ENCODE data around the gene PLCB1.

The PLCB1 gene

GRCh38 chr20:8427419-8428040 lies 295.5 kb downstream of the PLCB1 start:
- TF ChIP-seq TAF1 (IDR thresholded peaks at IDR 0.05; ENCODE audit: borderline replicate concordance, insufficient read depth, low read length) (no peak), POLR2AphosphoS5 (IDR thresholded peaks at IDR 0.05; ENCODE audit: low read depth, low read length) (no peak), SIN3A (IDR thresholded peaks at IDR 0.05; ENCODE audit: borderline replicate concordance, insufficient read depth, low read length) (no peak), FOXP2 (optimal IDR thresholded peaks at IDR 0.05; ENCODE audit: borderline replicate concordance, extremely low read depth, extremely low read length, insufficient read depth) (no peak)
- TF ChIP-seq, protein P1, sequence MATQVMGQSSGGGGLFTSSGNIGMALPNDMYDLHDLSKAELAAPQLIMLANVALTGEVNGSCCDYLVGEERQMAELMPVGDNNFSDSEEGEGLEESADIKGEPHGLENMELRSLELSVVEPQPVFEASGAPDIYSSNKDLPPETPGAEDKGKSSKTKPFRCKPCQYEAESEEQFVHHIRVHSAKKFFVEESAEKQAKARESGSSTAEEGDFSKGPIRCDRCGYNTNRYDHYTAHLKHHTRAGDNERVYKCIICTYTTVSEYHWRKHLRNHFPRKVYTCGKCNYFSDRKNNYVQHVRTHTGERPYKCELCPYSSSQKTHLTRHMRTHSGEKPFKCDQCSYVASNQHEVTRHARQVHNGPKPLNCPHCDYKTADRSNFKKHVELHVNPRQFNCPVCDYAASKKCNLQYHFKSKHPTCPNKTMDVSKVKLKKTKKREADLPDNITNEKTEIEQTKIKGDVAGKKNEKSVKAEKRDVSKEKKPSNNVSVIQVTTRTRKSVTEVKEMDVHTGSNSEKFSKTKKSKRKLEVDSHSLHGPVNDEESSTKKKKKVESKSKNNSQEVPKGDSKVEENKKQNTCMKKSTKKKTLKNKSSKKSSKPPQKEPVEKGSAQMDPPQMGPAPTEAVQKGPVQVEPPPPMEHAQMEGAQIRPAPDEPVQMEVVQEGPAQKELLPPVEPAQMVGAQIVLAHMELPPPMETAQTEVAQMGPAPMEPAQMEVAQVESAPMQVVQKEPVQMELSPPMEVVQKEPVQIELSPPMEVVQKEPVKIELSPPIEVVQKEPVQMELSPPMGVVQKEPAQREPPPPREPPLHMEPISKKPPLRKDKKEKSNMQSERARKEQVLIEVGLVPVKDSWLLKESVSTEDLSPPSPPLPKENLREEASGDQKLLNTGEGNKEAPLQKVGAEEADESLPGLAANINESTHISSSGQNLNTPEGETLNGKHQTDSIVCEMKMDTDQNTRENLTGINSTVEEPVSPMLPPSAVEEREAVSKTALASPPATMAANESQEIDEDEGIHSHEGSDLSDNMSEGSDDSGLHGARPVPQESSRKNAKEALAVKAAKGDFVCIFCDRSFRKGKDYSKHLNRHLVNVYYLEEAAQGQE (IDR thresholded peaks at IDR 0.05; ENCODE audit: insufficient read depth in 1 of 2, low read depth in 2 of 2, low read length in 2 of 2) = no peak

DNA sequence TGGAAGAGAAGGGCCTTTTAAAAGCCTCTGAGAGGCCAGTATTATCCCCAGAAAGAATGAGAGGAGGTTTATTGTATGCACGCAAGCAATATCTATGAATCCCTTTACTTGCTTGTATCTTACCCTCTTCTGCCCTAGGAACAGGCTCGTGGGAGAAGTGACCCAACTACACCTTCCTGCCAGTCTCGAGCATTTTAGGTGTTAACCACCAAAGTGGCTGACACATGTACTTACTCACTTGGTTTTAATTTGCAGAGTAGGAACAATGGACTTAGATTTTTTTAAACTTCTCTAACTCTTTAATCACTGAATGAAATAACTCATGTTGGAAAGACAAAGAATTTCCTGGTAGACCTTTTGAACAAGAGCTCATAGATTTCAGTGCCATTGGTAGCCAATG lies 296.9 kb downstream of the PLCB1 start:
- TF ChIP-seq SIN3A (IDR thresholded peaks at IDR 0.05; ENCODE audit: borderline replicate concordance, insufficient read depth, low read length) = no peak
- TF ChIP-seq, protein P1 (IDR thresholded peaks at IDR 0.05; ENCODE audit: insufficient read depth in 1 of 2, low read depth in 2 of 2, low read length in 2 of 2) = no peak
- no peak for TF ChIP-seq TAF1 (IDR thresholded peaks at IDR 0.05; ENCODE audit: borderline replicate concordance, insufficient read depth, low read length)
- TF ChIP-seq FOXP2 (optimal IDR thresholded peaks at IDR 0.05; ENCODE audit: borderline replicate concordance, extremely low read depth, extremely low read length, insufficient read depth) = no peak
- TF ChIP-seq POLR2AphosphoS5 (IDR thresholded peaks at IDR 0.05; ENCODE audit: low read depth, low read length) = no peak

GRCh38 chr20:8431538-8432434 lies 299.7 kb downstream of the PLCB1 start:
- TF ChIP-seq TAF1 (IDR thresholded peaks at IDR 0.05; ENCODE audit: borderline replicate concordance, insufficient read depth, low read length) (no peak), SIN3A (IDR thresholded peaks at IDR 0.05; ENCODE audit: borderline replicate concordance, insufficient read depth, low read length) (no peak), FOXP2 (optimal IDR thresholded peaks at IDR 0.05; ENCODE audit: borderline replicate concordance, extremely low read depth, extremely low read length, insufficient read depth) (no peak), POLR2AphosphoS5 (IDR thresholded peaks at IDR 0.05; ENCODE audit: low read depth, low read length) (no peak)
- TF ChIP-seq, protein P1 (IDR thresholded peaks at IDR 0.05; ENCODE audit: insufficient read depth in 1 of 2, low read depth in 2 of 2, low read length in 2 of 2) = no peak

DNA sequence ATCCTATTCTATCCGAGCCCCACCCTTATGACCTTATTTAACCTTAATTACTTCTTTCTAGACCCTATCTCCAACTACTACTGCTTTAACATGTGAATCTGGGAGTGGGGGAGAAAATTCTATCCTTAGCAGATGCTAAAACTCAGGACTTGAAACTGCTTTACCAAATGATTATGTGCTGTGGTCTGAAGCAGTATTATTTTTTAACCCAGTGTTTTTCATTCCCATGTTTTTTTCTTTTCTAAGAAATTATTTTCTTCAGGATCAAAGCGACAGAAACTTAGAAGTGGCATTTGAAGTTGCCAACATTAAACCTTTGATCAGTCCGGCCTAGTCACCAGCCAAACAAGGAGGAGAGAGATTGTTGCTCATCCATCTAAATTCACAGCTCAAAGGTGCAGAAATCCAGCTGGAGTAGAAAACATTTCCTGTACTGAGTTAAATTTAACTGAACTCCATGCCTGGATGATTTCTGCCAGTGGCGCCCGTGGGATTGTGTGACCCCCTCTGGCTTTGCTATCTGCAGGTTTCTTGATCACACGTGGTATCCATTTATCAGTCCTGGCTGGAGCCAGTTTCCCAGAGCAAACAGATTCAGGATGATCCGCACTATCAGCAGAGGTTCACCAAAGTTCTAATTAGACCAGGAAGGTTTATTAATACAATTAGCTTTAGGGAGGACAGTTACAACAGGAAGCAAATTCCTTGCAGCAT lies 300.5 kb downstream of the PLCB1 start:
- TF ChIP-seq, protein P1 (IDR thresholded peaks at IDR 0.05; ENCODE audit: insufficient read depth in 1 of 2, low read depth in 2 of 2, low read length in 2 of 2) = peak in 1 of 2 experiments; percentile 58; a peak in 1 of 4 replicates
- TF ChIP-seq SIN3A (IDR thresholded peaks at IDR 0.05; ENCODE audit: borderline replicate concordance, insufficient read depth, low read length) (no peak), FOXP2 (optimal IDR thresholded peaks at IDR 0.05; ENCODE audit: borderline replicate concordance, extremely low read depth, extremely low read length, insufficient read depth) (no peak), POLR2AphosphoS5 (IDR thresholded peaks at IDR 0.05; ENCODE audit: low read depth, low read length) (0 out of 2 replicates have a peak, but pooled peaks have one; percentile 23)
